NB4 (cell line): Measurements from ENCODE around the gene TIMP4.

Experiments
- CTCF ChIP-seq: IDR thresholded peaks from one replicate; pipeline ENCODE4 v1.5.1; 2012; ENCODE audit warnings: low read depth, low read length
- MYC ChIP-seq: IDR thresholded peaks from 2 replicates; pipeline ENCODE4 v1.6.1; 2011; ENCODE audit warnings: low read depth, low read length
- POLR2A ChIP-seq: IDR thresholded peaks from 2 replicates; pipeline ENCODE4 v1.6.1; 2011; ENCODE audit warnings: mild to moderate bottlenecking; ENCODE audit not compliant: insufficient read length; ENCODE audit errors: extremely low read depth
- TF ChIP-seq, protein P1 (sequence below): IDR thresholded peaks from 2 replicates; pipeline ENCODE4 v1.6.1; 2011; ENCODE audit warnings: low read depth, low read length

DNA sequence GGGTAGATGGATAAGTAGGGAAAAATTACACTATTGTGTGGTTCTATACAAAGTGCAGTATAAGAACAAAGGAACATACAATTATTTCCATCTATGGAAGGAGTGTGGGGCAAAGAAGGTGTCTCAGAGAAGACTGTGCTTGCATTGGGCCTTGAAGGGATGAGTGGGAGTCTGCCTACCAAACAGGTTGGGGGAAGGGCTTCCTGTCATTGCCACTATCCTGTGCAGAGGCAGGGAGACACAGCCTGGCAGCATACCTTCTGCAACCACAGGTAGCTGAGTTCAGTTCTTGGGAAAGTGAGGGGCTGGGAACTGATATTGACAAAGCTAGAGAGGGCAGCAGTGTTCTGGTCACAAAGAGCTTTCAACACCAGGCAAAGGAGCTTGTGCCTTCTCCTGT, 3.4 kb downstream of the TIMP4 start:
- TF ChIP-seq CTCF (no peak), POLR2A (no peak), MYC (no peak)
- TF ChIP-seq, protein P1, sequence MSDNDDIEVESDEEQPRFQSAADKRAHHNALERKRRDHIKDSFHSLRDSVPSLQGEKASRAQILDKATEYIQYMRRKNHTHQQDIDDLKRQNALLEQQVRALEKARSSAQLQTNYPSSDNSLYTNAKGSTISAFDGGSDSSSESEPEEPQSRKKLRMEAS = no peak
